HG03039 (cell line): Measurements from ENCODE around the gene TNFSF8.

ENCODE experiments used
- ATAC-seq: cut with Tn5 transposase; IDR thresholded peaks from one replicate; pipeline ENCODE4 v1.9.1; 2021; ENCODE audit warnings: mild to moderate bottlenecking, moderate library complexity; ENCODE audit not compliant: unreplicated experiment

Gene TNFSF8

GRCh38 chr9:114930056-114930812 is at the start of gene TNFSF8:
Gene TNFSF8, minus strand, starts transcription at chr9:114930591. Its CDS starts 288 bp downstream, at chr9:114930303.
- ATAC-seq: no peak

GRCh38 chr9:114973216-114973615 is 42.8 kb upstream of the TNFSF8 start:
- ATAC-seq: no peak

- ATAC-seq: no peak
These were observed 42.2 kb upstream of the TNFSF8 start for GRCh38 chr9:114972510-114973136.

GRCh38 chr9:114969269-114969668 is 38.9 kb upstream of the TNFSF8 start:
- no peak for ATAC-seq

- no peak for ATAC-seq
These were observed 38.3 kb upstream of the TNFSF8 start for GRCh38 chr9:114968671-114969070.

- ATAC-seq: no peak
These were observed 35.2 kb upstream of the TNFSF8 start for GRCh38 chr9:114965564-114965963.

GRCh38 chr9:114962809-114963208 is 32.4 kb upstream of the TNFSF8 start:
- no peak for ATAC-seq

GRCh38 chr9:114960276-114960675 is 29.9 kb upstream of the TNFSF8 start:
- no peak for ATAC-seq

- no peak for ATAC-seq
These were observed 28.4 kb upstream of the TNFSF8 start for GRCh38 chr9:114958844-114959235.

- ATAC-seq: no peak
These were observed 27.8 kb upstream of the TNFSF8 start for GRCh38 chr9:114958021-114958843.

- no peak for ATAC-seq
These were observed 27.2 kb upstream of the TNFSF8 start for GRCh38 chr9:114957558-114957957.

- ATAC-seq: no peak
These were observed 24.7 kb upstream of the TNFSF8 start for GRCh38 chr9:114954956-114955582.

GRCh38 chr9:114953959-114954358 is 23.6 kb upstream of the TNFSF8 start:
- ATAC-seq: no peak

- no peak for ATAC-seq
These were observed 22.7 kb upstream of the TNFSF8 start for GRCh38 chr9:114953046-114953445.

- ATAC-seq: no peak
These were observed 20.4 kb upstream of the TNFSF8 start for GRCh38 chr9:114950761-114951160.

GRCh38 chr9:114947058-114947457 is 16.7 kb upstream of the TNFSF8 start:
- ATAC-seq: no peak

- no peak for ATAC-seq
These were observed 15.4 kb upstream of the TNFSF8 start for GRCh38 chr9:114945616-114946412.

- no peak for ATAC-seq
These were observed 11.0 kb upstream of the TNFSF8 start for GRCh38 chr9:114941376-114941775.

GRCh38 chr9:114938687-114939575 is 8.5 kb upstream of the TNFSF8 start:
- ATAC-seq: no peak
